ENCODE data around the gene IER2.
A peak's percentile ranks its signal among the peaks of the same experiment; 100 is the strongest.

IER2 gene, protein sequence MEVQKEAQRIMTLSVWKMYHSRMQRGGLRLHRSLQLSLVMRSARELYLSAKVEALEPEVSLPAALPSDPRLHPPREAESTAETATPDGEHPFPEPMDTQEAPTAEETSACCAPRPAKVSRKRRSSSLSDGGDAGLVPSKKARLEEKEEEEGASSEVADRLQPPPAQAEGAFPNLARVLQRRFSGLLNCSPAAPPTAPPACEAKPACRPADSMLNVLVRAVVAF

GRCh38 chr19:13150187-13150930, at the start of gene IER2, which contains the start of gene STX10:
Gene IER2 (plus strand): TSS chr19:13150411. CDS start chr19:13153187, 2,776 bp downstream.
Gene STX10 (minus strand): TSS chr19:13150375. CDS start chr19:13150173, 202 bp downstream.
- peak; percentile 94 for DNase-seq (ENCODE audit: low spot score)

GRCh38 chr19:13100841-13101589, 49.2 kb upstream of the IER2 start:
- no peak for DNase-seq (ENCODE audit: low spot score)

- DNase-seq (ENCODE audit: low spot score): no peak
These were observed 48.4 kb upstream of the IER2 start for GRCh38 chr19:13101590-13102415.

DNA sequence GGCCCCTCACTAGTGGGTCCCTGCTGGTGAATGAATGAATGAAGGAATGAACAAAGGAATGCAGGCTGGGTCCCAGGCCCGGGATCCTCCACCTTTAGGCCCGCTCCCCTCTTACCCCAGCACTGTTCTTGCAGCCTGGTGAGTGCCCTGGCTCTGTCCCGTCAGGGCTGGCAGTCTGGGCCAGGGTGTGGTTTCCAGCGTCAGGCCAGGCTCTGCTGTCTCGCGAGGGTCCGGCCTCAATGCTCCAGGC, 47.9 kb upstream of the IER2 start:
- DNase-seq (ENCODE audit: low spot score): no peak

DNA sequence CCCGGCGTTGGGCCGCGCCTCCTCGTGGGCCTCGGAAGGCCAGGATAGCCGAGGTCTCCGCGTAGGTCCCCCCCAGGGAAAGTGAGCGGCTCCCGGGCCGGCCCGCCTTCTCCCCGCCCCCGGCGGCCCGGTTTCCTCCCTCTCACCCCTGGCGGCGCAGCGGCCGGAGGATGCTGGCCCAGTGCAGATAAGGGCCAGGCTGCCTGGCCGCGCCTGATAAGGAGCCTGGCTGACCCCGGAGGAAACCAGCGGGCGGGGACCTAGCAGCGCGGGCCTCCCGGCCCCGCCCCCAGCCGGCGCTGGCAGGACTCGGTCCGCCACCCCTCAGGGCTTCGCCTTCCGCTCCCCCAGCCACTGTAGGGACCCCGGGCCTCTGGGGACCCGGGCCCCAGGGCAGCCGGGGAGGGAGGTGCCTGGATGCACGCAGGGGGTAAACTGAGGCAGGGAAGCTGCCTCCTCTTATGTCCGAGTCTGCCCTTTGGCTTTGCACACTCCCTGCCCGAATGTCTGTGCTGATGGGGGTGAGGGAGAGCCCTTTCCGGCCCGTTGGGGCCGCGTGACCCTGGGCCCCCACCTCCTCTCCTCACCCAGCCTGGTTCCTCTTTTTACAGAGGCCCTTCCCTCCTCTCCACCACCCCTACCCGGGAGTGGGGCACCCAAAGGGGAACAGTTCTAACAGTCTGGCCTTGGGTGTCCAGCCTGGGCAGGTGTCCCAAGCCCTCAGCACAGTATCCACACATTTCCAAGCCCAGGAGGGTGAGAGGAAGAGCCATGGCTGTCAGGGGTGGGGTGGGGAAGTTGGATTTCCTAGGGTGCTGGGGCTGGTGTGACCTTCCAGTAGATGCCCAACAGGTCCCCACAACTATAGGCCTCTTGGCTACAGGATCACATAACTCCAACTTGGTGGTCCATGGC, 47.3 kb upstream of the IER2 start, which contains the start of gene LYL1:
LYL1 (minus strand) TSS at position 193 of the 915 bp plus-strand sequence. CDS start 1,687 bp downstream, outside the sequence.
- peak; percentile 29 for DNase-seq (ENCODE audit: low spot score)

- no peak for DNase-seq (ENCODE audit: low spot score)
These were observed 46.4 kb upstream of the IER2 start for GRCh38 chr19:13103581-13104359.

GRCh38 chr19:13104360-13104847, 45.8 kb upstream of the IER2 start:
- peak; percentile 59 for DNase-seq (ENCODE audit: low spot score)

DNA sequence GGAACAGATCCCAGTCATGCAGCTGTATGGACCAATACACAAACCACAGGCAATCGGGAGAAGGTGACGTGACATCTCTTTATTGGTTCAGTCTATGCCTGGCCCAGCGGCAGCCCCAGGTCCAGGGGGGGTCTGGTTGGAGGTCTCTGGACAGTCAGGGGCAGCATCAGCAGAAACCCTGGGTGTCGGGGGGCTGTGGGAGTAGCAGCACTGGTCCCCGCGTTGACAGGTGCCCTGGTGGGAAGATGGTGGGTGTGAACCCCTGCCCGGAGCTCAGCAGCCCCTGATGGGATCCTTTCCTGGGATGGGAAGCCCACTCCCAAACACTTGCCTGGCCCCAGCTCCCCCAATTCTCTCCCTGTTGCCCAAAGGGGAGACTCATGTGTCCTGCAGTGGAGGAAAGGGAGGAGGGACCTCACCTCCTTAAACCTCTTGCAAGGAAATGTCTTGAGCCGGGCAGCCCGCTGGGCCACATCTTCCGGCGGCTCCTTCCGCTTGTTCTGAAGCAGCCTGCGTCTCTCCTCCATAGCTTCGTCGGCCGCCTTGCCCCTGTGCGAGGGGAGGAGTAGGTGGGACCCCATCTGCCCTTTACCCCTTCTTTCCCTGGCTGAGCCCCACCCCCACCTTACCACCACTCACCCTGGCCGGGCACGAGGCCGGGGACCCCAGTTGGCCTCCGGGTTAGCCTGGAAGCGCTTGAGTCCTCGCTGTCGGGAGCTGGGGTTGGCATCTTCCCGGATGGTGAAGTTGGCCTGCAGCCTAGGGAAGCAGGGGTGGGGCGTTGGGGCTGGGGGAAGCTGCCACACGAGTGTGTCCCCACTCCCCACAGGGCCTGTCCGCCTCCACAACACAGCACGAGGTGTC, 45.1 kb upstream of the IER2 start:
- peak; percentile 27 for DNase-seq (ENCODE audit: low spot score)

DNA sequence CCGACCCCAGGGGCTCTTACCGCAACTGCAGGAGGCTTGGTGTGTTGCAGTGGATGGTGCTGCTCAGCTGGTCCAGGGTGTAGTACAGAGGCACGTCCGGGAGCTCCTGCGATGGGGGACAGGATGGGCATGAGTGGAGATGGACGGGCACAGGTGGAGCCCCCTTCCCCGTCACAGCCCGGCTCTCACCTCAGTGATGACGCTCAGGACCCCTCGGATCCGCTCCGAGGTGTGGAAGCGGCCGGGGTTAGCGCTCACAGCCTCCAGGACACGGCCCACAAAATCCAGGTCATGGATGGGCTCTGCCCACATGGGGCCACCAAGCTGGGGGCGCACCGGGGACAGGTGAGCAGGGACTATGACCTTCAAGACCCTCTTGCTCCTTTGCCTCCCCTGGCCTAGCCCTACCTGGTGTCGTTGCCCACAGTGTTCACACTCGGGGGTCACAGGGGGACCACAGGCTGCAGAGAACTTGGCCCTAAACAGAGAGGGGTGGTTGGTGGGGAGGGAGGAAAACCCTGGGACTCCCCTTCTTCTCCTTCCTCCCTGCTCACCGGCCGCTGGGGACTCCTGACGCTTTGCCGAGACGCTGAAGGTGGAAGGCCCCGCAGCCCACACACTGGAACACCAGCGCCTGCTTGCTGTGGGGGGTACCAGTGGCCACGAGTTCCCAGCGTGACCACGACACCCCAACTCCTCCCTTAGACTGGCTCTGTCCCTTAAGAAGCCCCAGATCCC, 40.7 kb upstream of the IER2 start:
- DNase-seq (ENCODE audit: low spot score): no peak

GRCh38 chr19:13110099-13110610, 40.1 kb upstream of the IER2 start:
- no peak for DNase-seq (ENCODE audit: low spot score)

DNA sequence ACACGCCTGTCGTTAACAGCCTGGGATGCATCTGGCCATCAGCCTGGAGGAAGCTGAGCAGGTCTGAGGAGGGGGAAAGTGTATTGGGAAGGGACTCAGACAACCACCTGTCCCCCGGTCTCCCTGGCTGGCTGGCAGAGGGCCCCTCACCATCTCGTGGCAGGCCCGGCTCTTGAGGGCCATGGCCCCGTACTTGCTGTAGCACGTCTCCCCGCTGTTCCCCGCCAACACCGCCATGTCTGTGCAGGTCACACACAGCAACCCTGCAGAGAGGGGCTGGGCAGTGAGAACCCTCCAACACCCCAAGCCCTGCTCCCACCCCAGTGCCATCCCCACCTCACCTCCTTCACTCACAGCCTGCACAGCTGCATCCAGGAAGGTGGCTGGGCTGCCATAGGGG, 37.7 kb upstream of the IER2 start:
- DNase-seq (ENCODE audit: low spot score): no peak

DNA sequence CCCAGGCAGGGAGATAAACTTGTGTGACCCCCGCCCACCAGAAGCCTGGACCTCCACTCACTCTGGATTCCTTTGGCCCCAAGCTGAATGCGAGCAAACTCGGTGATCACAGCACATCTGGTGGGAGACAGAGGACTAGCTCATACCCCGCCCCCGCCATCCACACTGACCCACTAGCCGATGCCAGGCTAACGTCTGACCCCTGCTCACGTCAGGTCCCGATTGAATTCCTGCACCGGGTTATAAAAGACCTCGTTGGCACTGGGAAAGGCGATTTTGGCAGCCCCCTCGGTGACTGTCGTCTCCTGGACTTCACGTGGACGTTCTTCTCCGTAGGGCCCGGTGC, 34.3 kb upstream of the IER2 start:
- no peak for DNase-seq (ENCODE audit: low spot score)

DNA sequence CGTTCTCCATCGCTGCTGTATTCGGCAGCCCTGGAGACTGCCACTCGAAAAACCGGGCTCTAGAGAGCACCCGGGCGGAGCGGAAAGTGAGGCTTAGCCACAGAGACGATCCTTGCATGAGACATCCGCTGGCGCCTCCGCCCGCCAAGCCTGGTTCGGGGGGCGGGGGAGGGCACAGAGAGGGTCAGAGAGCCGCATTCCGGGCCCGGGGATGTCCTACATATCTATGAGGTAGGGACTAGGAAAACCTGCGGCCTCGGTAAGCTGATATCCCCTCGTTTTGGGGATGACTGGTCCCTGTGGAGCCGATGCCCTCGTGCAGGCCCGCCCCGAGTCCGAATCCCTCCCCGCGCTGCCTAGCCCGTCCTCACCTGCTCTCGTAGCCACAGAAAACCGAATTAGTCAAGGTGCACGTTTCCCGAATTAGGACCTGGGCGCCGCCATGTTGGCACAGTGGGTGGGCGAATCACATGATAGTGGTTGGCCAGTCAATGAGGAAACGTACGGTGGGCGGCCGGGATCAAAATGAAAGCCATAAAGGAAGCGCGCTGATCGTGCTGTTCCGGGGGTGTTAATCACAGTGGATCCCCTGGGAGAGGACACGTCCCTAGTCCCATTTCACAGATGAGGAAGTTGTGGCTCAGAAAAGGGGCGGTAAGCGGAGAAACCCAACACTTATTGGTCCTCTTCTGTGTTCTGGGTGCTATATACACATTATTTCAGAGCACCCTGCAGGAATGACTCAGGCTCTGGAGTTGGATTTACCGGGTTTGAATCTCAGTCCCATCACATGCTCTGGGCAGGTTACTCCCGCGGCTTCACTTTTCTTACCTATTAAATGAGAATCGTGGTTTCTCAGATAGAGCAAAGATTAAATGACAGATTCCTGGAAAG, 33.7 kb upstream of the IER2 start, which contains the start of gene TRMT1:
TRMT1 (minus strand) TSS at position 459 of the 894 bp plus-strand sequence; CDS start at position 118, 341 bp downstream.
- DNase-seq (ENCODE audit: low spot score): peak; percentile 85

GRCh38 chr19:13117176-13117771, 32.9 kb upstream of the IER2 start:
- DNase-seq (ENCODE audit: low spot score): peak; percentile 33

DNA sequence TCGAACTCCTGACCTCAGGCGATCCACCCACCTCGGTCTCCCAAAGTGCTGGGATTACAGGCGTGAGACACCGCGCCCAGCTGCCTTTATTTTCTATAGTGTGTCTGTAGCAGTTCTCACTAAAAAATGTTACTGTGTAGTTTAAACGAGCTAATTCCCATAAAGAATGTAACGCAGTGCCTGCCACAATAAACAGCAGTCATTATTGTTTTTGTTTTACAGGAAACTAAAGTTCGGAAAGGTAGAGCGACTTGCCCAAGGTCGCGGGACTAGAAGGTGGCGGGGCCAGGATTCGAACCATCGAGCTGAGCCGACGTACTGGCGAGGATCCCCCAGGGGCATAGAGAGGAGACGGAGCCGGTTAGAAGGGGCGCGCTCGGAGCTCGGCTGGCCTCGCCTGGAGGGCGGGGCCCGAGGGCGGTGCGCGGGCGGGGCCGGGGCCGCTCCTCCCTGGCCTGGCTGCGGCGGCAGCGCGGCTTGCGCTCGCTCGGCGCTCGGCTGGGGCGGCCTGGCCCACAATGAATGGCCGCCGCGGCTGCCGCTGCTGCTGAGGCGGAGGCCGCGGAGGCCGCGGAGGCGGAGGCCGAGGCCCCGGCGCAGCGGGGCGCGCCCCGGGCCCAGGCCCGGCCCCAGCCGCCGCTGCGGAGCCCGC, 32.3 kb upstream of the IER2 start, which contains the start of gene NACC1:
NACC1 (plus strand) TSS at position 493 of the 652 bp plus-strand sequence. CDS start 16,944 bp downstream, outside the sequence.
- peak; percentile 87 for DNase-seq (ENCODE audit: low spot score)

All from CD4-positive, alpha-beta T cell treated with Interleukin-6 at 100 ng/mL for 8 hours (primary cell).